ENCODE results near the gene SERPINA4. TPM values are rescaled to one million over a fixed set of nuclear protein-coding genes. Genes with fewer than 3 reads are reported as not detected.

SERPINA4 gene
- total and polyA plus RNA-seq, 2 of the 8 experiments (the other 6 are each of a cell fraction or from before 2014, with no cell fraction given): not detected

DNA sequence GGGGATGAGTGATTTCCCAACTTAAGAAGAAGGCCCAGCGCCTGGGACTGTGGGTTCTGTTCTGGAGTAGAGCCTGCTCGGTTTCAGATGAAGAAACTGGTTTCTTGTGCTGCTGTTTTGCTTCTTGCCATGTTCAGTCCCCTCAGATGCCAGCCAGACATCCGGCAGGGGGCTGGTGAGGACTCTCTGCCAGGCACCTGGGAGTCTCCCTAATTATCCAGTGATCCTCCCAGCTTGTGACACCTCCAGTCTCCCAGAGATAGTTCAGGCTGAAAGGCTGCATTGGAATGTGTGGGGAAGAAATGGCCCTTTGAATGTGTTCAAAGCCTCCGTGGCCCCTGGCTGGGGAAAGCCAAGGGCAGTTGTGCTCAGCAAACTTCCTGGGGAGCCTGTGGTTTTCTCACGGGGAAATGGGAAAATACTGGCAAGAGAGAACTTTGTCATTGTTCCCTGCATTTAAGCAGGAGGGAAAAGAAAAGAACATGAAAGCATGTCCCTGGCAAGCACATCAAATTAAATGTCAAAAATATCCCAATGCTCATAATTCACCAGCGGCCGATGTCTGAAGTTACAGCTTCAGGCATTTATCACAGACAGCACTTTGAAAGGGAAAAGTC is 43.5 kb upstream of the SERPINA4 start (continued):
- TF ChIP-seq TEAD4 (IDR thresholded peaks at IDR 0.05; ENCODE audit: low read depth, low read length) (no peak), CBX8 (IDR thresholded peaks at IDR 0.05; ENCODE audit: borderline replicate concordance, low read depth, low read length) (no peak)

All from H1 (cell line).